ENCODE results near the gene NAPG.
"Not testable (repeated sequence)": the region's sequence is repeated elsewhere in the genome, so short reads cannot be mapped to it uniquely, and the experiment has no call there.

NAPG gene

DNA sequence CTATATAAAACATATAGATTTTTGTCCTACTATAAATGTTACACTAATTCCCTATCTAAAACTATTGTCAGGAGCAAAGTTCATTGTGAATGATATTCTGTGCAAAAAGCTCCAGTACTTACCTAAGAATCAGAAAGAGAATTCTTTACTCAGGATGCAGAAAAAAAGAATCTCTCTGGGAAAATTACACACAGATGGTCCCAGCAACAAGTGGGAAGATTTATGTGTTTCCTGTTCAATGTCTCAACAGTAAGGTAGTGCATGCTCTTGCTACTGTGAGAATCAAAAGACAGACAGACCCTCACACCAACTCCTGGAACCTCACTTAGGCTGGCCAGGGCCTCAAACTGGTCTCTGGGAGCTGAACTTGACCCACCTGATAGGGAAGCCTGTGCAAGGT, 11.2 kb upstream of the NAPG start:
- peak; percentile 63 for DNase-seq

- no peak for DNase-seq
Observed at GRCh38 chr18:10515456-10515855, 10.4 kb upstream of the NAPG start.

DNA sequence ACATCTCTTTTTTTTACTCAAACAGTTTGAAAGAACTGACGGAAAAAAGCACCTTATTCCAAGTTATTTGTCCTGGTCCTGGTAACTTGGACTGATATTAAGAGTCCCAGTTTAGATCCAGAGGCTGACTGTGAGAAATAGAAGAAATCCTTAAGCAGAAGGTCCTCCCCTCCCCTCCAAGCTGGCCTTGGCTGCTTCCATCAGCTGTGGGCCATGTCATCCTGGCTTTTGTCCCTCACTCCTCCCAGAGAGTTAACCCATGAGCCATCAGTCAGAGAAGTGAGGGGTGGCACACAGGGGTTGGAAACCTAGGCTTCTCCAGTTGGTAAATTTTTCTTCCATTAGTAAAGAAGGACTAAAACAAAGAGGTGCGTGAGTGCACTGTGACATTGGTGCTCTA, 9.7 kb upstream of the NAPG start:
- DNase-seq = no peak

GRCh38 chr18:10518595-10519255, 7.1 kb upstream of the NAPG start:
- peak; percentile 62 for DNase-seq

DNA sequence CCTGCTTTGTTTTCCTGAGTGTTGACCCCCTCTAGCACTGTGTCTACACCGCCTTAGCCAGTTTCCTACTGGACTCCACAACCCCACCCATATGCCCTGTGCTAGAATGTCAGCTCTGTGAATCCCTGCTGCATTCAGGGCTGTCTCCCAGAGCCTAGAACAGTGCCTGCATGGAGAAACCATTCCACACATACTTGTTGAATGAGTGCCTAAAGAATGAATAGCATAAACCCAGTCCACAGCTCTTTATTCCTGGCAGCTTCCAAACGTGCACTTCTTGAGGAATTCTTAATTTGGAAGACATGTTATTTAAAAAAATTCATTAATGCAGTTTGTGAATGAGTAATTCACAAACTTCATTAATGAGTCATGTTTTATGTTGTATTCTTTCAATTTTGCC, 6.5 kb upstream of the NAPG start:
- DNase-seq = peak; percentile 80

GRCh38 chr18:10519999-10520935, 5.6 kb upstream of the NAPG start:
- peak; percentile 93 for DNase-seq

GRCh38 chr18:10521566-10521965, 4.3 kb upstream of the NAPG start:
- DNase-seq = no peak

GRCh38 chr18:10522574-10522973, 3.3 kb upstream of the NAPG start:
- DNase-seq = no peak

- no peak for DNase-seq
Observed at GRCh38 chr18:10523544-10523943, 2.3 kb upstream of the NAPG start.

GRCh38 chr18:10524507-10525370, 1.1 kb upstream of the NAPG start:
- peak; percentile 56 for DNase-seq

GRCh38 chr18:10525371-10525691, 496 bp upstream of the NAPG start:
- DNase-seq = no peak

- DNase-seq = no peak
Observed at GRCh38 chr18:10526561-10526949, 728 bp downstream of the NAPG start.

DNA sequence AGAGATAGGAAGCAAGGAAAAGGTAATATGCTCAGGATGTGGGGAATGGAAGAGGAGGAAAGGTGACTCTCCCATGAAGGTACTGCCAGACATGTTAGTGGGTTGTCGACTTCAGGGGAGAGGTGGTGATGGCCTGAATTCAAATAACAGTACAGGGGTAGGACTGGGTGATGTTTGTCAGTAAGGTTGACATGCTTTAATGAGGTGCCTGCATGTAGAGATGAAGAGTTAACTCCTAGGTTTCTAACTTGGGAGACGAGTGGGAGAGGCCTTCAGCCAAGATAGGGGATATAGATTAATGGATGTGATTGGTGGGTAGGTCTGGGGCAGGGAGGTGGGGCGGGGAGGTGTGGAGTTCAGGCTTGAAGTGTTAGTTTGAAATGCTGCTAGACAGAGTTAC, 2.6 kb downstream of the NAPG start:
- DNase-seq = no peak

DNA sequence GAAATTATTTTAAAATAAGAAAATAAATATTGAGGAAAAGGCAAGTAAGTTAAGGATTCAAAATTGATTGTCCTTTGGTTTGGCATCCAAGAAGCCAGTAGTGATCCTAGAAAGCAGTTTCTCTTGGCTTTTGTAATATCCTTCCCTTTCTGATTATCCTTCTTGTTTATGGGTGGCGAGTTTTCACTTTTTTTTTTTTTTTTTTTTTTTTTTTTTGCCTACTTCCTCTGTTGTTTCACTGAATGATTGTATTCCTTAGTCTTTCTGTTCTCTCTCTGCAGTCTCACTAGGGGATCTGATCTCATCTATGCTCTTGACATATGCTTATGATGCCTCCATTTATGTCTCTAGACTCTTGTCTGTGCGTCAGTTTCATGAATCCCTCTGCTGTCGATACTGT, 4.2 kb downstream of the NAPG start:
- no peak for DNase-seq

DNA sequence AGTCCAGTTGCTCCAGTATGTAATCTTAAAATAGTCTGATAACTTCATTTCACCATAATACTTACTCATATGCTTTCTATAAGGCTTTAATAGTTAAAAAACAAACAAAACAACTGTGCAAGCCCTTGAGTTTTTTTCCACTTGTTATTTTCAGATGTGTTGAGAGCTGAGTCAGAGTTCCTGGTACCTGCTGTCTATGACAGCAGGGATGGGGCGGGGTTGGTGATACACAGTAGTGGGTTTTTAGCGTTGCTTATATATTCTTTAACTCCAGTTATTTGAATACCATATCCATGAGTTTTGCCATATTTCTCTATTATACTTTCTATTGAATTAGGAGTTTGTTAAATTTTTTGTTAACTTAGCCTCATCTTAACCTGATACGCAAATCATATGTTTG, 5.0 kb downstream of the NAPG start:
- DNase-seq = no peak

DNA sequence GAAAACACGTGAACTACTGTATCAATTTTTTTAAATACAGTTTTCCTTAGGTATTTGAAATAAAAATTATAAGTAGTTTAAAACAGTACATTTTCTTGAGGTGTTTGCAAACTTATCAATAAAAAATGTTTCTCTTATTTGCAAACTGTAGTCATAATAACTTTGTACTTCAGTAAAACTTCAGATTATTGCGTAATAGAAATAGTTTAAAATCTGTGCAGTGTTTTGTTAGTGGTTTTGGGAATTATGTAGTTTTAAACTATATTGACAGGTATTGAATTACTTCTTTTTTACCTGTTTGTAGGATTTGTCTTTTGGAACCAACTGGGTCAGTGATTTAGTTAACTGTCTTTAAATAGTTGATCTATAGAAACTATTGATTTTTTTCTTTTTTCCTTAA, 7.3 kb downstream of the NAPG start:
- no peak for DNase-seq

DNA sequence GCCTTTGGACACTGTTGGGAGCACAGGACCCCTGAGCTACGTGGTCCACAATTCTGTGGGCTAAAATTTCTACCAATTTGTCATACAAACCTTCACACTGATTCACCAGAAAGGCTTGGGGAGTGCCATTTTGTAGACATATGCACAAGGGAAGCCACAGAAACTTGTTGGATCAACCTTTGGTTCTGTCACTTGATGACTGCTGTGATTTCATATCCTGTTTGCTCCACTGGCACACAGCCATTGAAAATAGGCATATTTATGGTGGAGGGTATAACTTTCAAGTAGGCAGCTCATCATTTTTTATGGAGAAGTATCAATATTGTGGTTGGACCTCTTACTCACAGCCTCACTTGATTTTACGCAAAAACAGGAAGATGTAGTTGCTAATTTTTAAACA, 10.5 kb downstream of the NAPG start:
- peak; percentile 23 for DNase-seq

- DNase-seq = no peak
Observed at GRCh38 chr18:10537765-10538164, 11.9 kb downstream of the NAPG start.

- DNase-seq = not testable (repeated sequence)
Observed at GRCh38 chr18:10539124-10539523, 13.3 kb downstream of the NAPG start.

GRCh38 chr18:10543277-10543676, 17.4 kb downstream of the NAPG start:
- DNase-seq = no peak

DNA sequence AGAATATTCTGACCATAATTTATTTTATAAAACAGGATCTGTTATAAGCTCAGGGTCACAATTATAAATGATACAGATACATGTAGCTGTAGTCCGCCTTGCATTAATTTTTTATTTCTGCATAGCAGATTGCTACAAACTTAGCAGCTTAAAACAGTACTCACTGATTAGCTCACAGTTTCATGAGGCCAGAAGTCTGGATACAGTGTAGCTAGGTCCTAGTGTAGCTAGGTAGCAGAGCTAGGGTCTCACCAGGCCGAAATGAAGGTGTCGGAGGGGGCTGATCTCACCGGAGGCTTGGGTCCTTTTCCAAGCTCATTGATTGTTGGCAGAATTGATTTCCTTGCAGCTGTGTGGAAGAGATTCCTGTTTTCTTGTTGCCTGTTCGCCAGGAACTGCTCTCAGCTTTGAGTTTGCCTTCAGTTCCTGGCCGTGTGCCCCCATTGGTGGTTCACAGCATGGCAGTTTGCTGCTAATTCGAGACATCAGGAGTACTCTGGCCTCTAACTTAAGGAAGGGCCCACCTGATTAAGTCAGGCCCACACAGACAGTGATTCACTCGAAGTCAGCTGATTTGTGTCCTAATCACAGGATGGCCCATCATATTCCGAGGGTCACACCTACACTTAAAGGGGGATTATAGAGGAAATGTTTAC, 18.4 kb downstream of the NAPG start:
- no peak for DNase-seq

DNA sequence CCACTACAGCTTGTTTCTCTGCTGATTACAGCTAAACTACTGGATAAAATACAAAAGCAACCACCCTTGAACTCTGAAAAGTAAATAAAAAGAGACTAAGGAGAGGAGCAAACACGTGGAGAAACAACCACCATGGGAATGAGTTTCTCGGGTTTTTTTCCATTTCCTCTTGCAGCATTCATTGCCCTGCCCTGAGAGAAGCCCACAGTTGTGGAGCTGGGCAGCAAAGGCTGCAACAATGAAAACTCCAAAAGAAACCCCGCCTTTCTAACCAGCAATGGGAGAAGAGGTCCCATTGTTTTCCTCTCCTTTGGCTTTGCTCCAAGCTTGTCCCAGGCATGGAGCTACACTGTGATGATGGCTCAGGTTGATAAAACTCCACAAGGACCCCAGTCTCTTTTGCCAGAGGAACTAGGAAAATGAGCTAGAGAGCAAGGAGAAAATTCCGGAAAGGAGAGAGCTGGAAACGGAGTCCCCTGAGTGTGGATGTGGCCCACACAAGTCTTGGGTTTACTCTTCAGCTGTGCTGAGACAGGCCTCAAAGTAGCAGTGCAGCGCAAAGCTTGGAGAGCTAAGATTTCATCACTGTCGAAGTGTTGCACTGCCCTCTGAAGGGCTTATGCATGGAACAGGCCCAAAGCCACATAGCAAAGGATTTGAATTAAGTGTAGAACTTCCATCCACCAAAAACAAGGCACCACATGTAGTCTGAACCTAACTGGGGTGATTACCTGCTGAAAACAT, 20.9 kb downstream of the NAPG start:
- DNase-seq = no peak
